Body of pancreas (tissue), 4 donors: ENCODE results near the gene GCFC2.

ENCODE experiments used
- POLR2A ChIP-seq, 3 donors: fragments of 450-650 bp; IDR thresholded peaks; one replicate each; pipeline ENCODE4 v1.6.1; 2016; ENCODE audit warnings: antibody characterized with exemption in 3 of 3, mild to moderate bottlenecking in 2 of 3
- TF ChIP-seq, protein P1 (sequence below), 7 experiments: fragments of 450-650 bp in 4 of 7; fragments of 200-600 bp in 3 of 7; sonication (generic) in 3 of 7; IDR thresholded peaks; one replicate each; pipeline ENCODE4 v1.5.1; 2016 to 2019; ENCODE audit warnings: antibody characterized with exemption in 7 of 7

- TF ChIP-seq, protein P1, sequence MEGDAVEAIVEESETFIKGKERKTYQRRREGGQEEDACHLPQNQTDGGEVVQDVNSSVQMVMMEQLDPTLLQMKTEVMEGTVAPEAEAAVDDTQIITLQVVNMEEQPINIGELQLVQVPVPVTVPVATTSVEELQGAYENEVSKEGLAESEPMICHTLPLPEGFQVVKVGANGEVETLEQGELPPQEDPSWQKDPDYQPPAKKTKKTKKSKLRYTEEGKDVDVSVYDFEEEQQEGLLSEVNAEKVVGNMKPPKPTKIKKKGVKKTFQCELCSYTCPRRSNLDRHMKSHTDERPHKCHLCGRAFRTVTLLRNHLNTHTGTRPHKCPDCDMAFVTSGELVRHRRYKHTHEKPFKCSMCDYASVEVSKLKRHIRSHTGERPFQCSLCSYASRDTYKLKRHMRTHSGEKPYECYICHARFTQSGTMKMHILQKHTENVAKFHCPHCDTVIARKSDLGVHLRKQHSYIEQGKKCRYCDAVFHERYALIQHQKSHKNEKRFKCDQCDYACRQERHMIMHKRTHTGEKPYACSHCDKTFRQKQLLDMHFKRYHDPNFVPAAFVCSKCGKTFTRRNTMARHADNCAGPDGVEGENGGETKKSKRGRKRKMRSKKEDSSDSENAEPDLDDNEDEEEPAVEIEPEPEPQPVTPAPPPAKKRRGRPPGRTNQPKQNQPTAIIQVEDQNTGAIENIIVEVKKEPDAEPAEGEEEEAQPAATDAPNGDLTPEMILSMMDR (IDR thresholded peaks at IDR 0.05): peak in 1 of 7 experiments; percentile 10
- TF ChIP-seq POLR2A (IDR thresholded peaks at IDR 0.05): no peak
Observed at GRCh38 chr2:75716406-75716805, 5.7 kb upstream of the GCFC2 start.
